HTR-8/SVneo (cell line): ENCODE results near the gene ZNF821.
A peak's percentile ranks its signal among the peaks of the same experiment; 100 is the strongest.
"Not testable (repeated sequence)": the region's sequence is repeated elsewhere in the genome, so short reads cannot be mapped to it uniquely, and the experiment has no call there.

Source experiments
- DNase-seq: peaks from one replicate; pipeline ENCODE4 v3.0.0; 2011; ENCODE audit warnings: low spot score, mixed read lengths; ENCODE audit not compliant: insufficient read length
- FAIRE-seq: peaks from 2 replicates; lab custom pipeline; 2011; peaks lifted over from hg19 to GRCh38; lab: Jason Lieb, UNC

Gene ZNF821

DNA sequence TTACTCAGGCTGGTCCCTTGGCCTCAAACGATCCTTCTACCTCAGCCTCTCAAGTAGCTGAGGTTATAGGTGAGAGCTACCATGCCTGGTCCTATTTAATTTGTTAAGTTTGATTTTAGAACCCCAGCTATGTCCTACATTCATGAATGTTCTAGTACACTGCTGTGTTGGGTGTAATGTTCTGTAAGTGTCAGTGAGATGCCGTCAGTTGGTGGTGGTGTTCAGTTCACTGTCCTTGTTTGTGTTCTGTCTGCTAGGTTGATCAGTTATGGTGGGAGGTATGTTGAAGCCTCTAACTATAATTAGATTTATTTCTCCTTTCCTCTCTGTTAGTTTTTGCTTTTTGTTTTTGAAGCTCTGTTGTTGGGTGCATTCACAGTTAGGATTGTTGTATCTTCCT is 19.6 kb upstream of the ZNF821 start:
- DNase-seq (no peak), FAIRE-seq (peak; percentile 42)

DNA sequence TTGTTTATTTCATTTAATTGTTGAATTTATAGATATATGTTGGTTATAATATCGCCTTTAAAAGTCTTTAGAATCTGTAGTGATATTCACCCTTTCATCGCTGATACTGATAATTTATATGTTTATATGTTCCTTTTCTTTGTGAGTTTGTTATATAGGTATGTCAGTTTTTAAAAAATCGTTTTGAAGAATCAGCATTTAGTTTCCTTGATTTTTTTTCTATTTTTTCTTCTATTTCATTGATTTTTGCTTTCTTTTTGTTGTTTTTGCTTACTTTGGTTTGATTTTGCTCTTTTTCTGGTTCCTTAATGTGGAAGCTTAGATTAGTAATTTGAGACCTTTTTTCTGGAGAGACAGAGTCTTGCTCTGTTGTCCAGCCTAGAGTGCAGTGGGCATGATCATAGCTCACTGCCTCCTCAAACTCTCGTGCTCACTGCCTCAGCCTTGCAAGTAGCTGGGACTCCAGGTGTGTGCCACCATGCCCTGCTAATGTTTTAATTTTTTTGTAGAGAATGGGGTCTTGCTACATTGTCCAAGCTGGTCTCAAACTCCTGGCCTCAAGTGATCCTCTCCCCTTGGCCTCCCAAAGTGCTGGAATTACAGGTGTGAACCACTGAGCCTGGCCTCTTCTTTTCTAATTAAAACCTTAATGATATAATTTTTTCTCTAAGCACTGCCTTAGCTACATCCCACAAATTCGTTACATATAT is 18.8 kb upstream of the ZNF821 start:
- no peak for DNase-seq
- no peak for FAIRE-seq

DNA sequence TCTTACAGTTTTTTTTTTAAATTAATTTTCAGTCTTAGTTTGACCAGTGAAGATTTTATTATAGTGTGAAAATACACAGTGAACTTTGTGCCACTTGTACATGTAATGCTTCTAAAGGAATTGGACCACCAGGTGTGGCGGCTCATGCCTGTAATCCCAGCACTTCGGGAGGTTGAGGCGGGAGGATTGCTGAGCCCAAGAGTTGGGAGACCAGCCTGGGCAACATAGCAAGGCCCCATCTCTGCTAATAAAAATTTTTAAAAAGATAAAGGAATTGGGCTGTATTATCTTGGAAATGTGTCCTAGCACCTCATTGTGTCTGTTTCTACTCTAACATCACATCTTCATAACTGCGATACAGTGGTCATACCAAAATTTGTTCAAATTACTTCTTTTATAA is 15.2 kb upstream of the ZNF821 start:
- no peak for DNase-seq
- no peak for FAIRE-seq

DNA sequence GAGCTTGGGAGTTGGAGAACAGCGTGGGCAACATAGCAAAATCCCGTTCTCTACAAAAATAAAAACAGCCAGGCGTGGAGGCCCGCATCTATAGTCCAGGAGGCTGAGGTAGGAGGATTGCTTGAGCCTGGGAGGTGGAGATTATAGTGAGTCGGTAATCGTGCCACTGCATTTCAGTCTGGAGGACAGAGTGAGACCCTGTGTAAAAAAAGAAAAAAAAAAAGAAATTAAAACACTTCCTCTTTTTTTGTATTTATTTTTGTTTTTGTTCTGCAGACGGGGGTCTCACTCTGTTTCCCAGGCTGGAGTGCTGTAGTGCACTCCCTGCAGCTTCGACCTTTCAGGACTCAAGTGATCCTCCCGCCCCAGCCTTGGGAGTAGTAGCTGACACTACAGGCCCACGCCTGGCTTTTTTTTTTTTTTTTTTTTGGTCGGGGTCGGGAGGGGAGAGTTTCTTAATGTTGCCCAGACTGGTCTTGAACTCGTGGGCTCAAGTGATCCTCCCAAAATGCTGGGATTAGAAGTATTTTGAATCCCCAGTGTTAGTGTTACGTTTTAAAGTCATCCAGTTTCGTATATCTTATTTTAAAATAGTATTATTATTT is 12.9 kb upstream of the ZNF821 start:
- DNase-seq: no peak
- FAIRE-seq: no peak

DNA sequence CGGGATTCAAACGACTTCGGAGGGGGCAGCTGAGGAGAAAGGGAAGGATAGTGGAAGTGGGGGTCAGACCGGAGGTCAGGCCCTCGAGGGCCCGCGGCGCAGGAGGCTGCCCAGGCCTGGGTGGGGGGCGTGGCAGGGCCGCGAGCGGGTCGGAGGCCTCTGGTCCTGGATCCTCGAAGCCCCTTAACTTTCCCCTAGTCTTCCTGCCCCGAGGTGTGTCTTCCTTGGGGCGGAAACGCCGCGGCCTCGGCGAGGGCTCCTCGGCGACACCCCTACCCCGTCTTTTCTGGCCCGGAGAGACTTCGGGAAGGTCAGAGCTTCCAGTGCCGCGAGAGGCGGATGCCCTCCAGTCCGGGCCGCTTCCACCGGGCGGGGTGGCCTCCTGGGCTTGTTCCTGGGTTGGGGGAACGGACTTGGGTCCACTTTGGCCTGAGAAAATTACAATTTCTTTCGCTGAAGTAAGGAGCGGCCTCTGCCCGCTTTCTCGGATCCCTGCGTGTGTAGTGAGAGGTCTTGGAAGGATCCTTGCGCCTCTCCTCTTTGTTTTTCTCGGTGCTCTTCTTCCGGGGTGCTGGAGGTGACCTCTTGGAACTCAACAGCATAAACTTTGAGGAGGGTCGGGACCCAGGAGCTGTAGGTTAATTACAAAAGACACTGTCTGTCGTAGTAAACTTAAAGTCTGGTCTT is 11.8 kb upstream of the ZNF821 start:
- FAIRE-seq (no peak), DNase-seq (peak; percentile 43)

DNA sequence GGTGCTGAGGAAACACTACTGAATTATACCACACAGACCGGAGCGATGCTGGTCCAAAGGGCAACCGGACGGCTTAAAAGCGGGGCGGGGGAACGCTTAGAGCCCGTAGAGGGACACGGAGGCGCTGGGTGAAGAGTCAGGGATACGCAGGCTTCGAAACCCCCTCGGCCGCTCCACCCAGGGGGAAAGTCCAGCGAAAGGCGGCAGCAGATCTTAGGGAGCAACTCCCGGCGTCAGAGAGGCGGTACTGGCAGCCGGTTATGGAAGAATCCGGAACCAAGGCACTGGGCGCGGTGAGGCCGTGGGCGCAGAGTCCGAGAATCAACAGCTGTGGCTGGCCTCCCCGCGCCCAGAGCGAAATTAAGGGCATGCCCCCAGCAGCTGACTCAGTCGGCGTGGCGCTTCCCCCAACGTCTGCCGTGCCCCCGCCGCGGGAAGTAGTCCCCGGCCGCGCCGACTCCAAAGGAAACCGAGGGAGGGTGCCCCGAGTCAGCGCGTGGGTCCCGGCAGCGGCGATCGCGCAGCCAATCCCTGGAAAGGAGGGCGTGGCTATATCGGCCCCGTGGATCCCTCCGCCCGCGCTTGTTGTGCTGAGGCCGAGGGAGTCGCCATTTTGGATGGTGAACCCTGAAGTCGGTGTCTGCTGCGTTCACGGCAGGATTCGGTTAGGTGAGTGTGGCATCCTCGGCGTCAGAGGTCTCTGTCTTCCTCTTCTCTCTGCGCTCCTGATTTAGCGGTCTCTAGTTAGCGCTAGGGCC is 11.1 kb upstream of the ZNF821 start, which contains the start of gene IST1:
Gene IST1 (plus strand): TSS at position 611 of the 758 bp plus-strand sequence. CDS start 20,110 bp downstream, outside the sequence.
- DNase-seq: peak; percentile 99
- peak; percentile 90 for FAIRE-seq

DNA sequence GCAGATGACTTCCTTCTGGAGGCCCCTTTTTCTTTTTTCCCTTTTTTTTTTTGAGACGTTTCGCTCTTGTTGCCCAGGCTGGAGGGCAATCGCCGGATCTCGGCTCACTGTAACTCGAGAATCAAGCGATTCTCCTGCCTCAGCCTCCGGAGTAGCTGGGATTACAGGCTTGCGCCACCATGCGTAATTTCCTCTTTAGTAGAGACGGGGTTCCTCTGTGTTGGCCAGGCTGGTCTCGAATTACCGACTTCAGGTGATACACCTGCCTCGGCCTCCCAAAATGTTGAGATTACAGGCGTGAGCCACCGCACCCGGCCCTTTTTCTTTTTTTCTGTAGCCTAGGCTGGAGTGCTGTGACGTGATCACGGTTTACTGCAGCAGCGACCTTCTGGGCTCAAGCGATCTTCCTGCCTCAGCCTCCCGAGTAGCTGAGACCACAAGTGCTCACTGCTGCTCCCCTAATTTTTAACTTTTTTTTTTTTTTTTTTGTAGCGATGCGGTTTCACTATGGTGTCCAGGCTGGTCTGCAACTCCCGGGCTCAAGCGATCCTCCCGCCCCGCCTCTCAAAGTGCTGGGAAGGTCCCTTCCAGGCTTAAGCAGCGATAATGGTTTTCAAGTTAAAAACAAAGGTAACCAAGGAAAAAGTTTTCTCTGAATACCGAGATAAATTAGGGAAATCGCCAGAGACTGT is 10.4 kb upstream of the ZNF821 start:
- DNase-seq (peak; percentile 46), FAIRE-seq (no peak)

DNA sequence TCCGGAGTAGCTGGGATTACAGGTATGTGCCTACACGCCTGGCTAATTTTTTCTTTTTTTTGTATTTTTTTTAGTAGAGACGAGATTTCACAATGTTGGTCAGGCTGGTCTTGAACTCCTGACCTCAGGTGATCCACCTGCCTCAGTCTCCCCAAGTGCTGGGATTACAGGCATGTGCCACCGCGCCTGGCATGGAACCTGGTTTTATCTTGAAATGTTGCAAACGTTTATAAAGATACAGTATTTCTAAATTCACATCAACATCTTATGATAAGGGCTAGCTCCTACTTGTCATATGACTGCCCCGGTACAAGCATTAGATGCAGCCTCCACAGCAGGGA is 9.9 kb upstream of the ZNF821 start:
- FAIRE-seq (no peak), DNase-seq (no peak)

DNA sequence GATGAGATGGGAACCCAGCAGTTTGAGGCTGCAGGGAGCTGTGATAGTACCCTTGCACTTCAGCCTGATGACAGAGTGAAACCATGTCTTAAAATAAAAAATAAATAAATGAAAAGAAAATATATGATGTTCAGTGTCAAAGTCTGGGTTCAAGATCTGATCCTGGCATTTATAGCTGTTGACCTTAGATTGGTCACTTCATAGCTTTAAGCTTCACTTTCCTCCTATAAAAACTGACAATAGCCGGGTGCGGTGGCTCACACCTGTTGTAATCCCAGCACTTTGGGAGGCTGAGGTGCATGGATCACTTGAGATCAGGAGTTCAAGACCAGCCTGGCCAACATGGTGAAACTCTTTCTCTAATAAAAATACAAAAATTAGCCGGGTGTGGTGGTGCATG is 5.2 kb upstream of the ZNF821 start:
- DNase-seq (no peak), FAIRE-seq (no peak)

DNA sequence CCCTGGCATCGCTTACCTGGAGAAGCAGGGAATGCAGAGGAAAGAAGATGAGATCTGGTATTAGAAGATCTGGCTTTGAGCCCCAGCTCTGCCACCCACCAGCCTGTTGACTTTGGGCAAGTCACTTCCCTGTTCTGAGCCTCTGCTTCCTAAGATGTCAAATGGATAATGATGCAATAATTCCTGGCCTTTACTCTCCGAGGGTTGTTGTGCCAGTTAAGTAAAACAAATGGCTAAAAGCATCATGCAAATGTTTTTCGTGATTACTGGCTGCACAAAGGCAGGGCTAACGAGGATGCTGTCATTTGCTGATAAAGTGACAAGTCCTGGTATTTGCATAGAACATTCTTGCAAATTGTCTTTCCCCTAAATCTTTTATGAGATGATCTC is 1.3 kb upstream of the ZNF821 start:
- DNase-seq (no peak), FAIRE-seq (no peak)

DNA sequence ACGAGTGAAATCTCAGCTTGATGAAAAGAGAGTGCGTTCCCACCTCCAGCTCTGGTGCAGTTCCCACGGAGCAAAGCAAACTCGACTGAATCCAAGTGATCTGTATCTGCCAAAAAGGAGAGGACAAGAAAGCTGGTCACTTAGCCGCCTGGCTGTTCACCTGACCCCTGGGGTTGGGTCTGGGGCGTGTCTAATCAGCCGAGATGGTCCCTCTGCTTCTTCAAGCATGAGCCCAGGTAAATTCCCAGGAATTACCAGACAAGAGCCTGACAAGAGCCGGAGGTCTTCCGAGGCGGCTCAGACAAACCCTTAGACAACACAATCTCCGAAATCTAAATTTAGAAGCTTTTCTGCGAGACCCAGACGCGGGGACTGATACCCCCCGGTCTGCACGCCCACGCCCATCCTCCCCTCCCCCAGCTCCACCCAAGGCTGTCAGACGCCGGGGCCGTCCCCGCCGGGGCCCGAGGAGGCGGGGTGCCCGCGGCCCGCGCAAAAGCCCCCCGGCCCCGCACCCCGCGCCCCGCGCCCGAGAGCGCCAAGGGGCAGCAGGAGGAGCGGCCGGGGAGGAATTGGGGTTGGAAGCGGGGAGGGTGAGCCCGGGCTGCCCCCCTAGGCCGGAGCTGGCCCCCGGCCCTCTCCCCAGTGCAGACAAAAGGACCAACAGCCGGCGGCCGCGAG is 674 bp downstream of the ZNF821 start:
- DNase-seq (peak; percentile 41), FAIRE-seq (no peak)

DNA sequence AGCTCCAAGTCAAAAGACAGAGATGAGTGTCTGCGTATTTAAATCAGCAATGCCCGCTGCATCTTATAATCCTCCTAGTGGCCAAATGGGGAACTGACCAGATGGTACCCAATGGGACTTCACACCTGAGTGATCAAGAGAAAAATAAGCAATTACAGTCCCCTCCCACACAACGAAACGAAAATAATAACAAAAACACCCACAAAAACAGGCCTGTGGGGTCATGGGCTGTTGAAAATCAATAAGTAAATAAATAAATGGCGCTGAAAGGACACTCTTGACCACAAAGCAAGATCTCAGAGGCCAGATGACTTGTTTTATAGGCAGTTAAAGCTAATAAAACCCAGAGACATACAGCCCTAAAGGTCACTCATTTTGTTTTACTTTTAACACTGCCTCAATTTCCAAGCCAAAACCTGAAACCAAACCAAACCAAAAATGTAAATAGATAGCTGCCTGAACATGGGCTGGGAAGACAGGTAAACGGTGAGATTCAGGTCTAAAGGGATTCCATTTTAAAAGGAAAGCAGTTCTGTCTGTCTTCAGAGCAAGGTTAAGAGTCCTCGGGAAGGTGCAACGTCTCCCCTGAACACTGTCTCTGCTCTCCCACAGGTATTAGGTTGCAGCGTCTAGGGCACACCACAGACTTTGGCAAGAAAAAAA is 1.3 kb downstream of the ZNF821 start:
- peak; percentile 81 for DNase-seq
- FAIRE-seq: no peak

DNA sequence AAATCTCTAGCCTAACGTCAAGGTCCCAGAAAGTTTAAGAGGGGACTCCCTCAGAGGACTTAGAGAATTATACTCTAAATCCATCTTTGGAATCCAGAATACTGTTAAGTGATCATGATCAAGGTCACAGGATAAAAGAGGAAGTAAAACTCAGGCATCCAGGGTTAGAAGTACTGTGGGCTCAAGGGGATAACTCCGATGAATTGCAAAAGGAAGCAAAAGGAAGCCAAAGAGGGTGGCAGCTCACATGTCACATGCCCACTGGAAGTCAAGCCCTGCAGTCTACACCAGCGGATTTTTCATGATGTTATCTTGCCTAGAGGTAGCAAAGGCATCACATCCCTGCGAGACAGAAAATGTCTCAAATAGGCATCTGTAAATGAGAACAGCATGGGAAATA is 3.8 kb downstream of the ZNF821 start:
- FAIRE-seq: no peak
- DNase-seq: no peak

DNA sequence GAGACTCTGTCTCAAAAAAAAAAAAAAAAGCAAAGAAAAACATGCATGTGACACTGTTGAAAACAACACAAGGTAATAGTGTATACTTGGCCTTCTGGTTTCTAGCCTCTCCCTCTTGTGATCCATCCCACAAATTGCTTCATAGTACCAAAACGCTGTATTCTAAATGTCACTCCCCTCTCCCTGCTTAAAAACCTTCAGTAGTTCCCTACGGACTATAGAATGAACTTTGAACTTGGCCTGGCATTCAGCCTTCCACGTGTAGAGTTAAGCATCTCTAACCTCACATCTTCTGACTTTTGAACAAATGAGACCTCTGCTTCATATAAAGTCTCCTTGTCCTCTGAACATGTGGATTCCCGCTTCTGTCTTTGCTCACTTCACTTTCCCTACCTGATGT is 5.1 kb downstream of the ZNF821 start:
- no peak for DNase-seq
- no peak for FAIRE-seq

DNA sequence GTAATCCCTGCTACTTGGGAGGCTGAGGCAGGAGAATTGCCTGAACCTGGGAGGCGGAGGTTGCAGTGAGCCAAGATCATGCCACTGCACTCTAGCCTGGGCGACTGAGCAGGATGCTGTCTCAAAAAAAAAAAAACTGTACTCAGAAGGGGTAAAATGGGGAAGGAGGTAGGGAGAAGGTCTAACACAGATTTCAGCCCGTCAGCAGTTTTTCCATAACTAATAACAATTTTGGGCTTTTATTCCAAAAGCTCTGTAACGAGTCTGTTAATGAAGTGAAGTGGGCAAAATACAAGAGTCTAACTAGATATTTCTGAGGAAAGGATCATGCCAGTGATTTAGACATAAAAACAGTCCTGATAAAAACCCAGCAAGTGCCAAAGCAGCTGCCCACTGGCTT is 10.8 kb downstream of the ZNF821 start:
- FAIRE-seq (no peak), DNase-seq (no peak)

DNA sequence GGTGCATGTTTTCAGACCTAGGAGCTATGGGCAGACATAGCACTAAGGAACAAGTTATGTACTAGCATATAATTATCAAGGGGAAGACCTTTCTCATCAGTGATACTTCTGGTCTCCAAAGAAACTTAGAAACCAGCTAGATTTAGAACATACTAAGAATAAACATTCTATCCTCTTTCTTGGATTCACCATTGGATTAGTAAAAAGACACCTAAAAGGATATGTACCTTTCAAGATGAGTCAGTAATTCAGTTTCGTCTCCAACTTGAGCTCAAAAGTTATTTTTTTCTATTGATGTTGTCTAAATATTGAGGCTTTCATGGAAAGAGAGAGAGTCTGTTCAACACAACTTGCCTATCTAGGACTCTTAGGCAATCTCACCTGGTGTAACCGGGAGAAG is 13.2 kb downstream of the ZNF821 start:
- FAIRE-seq: no peak
- no peak for DNase-seq

DNA sequence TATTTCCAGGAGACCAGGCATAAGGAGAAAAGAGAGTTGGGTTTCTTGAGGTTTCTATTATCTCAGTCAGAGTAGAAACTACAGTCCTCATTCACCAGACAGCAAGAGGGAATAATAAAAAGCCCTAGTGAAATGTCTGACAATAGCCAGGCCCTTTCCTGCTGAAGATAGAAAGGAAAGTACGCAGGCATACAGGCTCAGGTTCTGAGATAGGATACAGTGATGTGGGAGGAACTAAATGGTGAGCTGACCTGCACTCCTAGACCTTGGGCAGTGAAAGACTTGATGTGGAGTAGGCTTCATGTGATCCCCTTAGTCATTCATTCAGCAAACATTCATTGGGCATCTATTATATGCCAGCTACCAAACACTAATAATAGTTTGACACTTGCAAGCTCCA is 14.9 kb downstream of the ZNF821 start:
- FAIRE-seq (no peak), DNase-seq (no peak)

DNA sequence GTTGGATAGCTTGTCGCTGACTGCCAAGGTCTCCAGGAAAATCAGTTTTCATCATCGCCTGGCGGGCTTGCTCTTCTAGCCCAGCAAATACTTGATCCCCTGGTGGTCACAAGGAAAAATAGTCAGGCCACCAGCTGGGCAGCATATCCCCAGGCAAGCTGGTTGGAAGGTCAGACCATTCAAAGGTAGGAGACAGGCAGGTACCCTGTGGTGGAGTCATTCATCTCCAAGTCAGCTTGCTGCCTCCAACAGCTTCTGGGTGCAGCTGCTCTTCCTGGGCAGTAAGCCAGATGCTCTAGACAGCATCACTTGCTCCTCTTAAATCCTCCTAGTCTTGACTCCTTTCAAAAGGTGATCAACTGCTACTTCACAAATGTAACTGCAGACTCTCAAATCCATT is 16.0 kb downstream of the ZNF821 start:
- DNase-seq (no peak), FAIRE-seq (no peak)

DNA sequence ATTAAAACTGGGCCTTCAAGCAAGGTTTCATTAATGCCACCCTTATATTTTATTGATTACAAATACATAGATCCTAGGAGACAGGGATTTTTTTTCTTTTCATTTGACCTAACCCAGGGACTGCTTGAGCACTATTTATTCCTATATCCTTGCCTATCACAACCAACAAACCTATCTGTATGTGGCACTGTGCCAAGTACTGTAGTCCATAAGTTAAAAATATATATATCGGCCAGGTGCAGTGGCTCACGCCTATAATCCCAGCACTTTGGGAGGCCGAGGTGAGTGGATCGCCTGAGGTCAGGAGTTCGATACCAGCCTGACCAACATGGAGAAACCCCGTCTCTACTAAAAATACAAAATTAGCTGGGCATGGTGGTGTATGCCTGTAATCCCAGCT is 16.8 kb downstream of the ZNF821 start:
- not testable (repeated sequence) for FAIRE-seq, DNase-seq
